Duodenal mucosa (tissue), 2 donors: ENCODE results near the gene DGUOK.
A peak's percentile ranks its signal among the peaks of the same experiment; 100 is the strongest.

Experiments used
- H3K27ac ChIP-seq: one replicate; pipeline ENCODE4 v1.7.0; 2013; ENCODE audit warnings: low read depth, low read length
- H3K27me3 ChIP-seq, 2 donors: one replicate each; pipeline ENCODE4 v1.7.0; 2013; ENCODE audit warnings: low read length in 2 of 2, control low read depth in 1 of 2; ENCODE audit not compliant: insufficient read depth in 2 of 2, control insufficient read depth in 1 of 2
- H3K36me3 ChIP-seq, 2 donors: one replicate each; pipeline ENCODE4 v1.7.0; 2013; ENCODE audit warnings: low read length in 2 of 2, control low read depth in 1 of 2; ENCODE audit not compliant: insufficient read depth in 2 of 2, control insufficient read depth in 1 of 2
- H3K4me1 ChIP-seq, 2 donors: one replicate each; pipeline ENCODE4 v1.7.0; 2013; ENCODE audit warnings: low read length in 2 of 2, control low read depth in 1 of 2; ENCODE audit not compliant: insufficient read depth in 2 of 2, control insufficient read depth in 1 of 2
- H3K4me3 ChIP-seq, 2 donors: one replicate each; pipeline ENCODE4 v1.7.0; 2013; ENCODE audit warnings: low read length in 2 of 2, low read depth in 1 of 2
- H3K9ac ChIP-seq, 2 donors: one replicate each; pipeline ENCODE4 v1.7.0; 2013; ENCODE audit warnings: low read length in 2 of 2, low read depth in 1 of 2
- H3K9me3 ChIP-seq, 2 donors: one replicate each; pipeline ENCODE4 v1.7.0; 2013; ENCODE audit warnings: low read length in 2 of 2, control low read depth in 1 of 2; ENCODE audit not compliant: control insufficient read depth in 1 of 2

Gene DGUOK

DNA sequence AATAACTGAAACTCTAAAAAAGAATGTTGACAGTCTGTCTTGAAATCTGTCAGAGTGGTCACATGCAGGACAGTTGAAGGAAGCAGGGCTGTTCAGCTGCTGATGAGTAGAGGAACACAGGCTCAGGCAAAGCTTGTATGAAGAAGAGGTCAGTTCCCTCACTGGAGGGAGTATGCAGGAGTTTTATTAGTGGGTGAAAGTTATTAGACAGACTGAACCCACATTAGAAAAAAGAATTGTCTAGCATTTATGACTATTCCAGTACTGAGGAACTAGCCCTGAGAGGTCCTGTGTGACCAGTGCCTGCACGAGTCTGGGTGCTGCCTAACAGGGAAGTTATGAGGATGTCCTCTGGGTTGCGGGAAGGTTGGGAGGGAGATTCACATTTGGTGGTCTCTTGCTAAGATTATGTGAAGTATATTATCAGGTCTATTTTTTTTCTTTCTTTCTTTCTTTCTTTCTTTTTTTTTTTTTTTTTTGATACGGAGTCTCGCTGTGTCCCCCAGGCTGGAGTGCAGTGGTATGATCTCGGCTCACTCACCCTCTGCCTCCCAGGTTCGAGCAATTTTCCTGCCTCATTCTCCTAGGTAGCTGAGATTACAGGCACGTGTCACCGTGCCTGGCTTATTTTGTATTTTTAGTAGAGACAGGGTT lies 67.6 kb downstream of the DGUOK start:
- Histone ChIP-seq H3K27ac (no peak overlapping the region), H3K9ac (no peak overlapping the region), H3K4me3 (no peak overlapping the region), H3K27me3 (no peaks in the 10 kb centered on the region), H3K9me3 (no peaks in the 10 kb centered on the region), H3K36me3 (peaks cover 9 to 10% of the 10 kb centered on the region in 2 donors), H3K4me1 (peaks cover 5 to 7% of the 10 kb centered on the region in 2 donors)

DNA sequence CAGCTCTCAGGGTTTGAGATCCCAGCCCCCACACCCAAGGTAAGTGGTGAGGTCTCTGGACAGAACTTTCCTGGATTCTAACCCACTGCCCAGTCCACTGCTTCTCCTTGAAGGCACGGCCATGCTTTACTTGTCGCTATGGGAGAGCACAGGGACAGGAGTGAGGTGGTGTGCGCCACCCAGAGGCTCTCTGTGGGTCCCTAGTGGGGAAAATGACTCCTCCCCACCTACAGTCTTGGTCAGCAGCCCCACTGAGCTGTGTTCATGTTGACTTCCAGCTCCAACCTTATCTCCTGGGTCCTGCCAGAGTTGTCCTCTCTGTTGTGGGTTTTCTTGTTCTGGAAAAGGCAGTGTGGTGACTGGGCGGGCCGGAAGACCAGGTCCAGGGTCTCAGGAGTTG lies 69.1 kb downstream of the DGUOK start:
- Histone ChIP-seq H3K4me1 (peaks cover 16 to 22% of the 10 kb centered on the region in 2 donors), H3K9me3 (no peaks in the 10 kb centered on the region), H3K4me3 (no peak overlapping the region), H3K27me3 (no peaks in the 10 kb centered on the region), H3K27ac (no peak overlapping the region), H3K36me3 (peaks cover 4% of the 10 kb centered on the region in 2 donors), H3K9ac (no peak overlapping the region)

DNA sequence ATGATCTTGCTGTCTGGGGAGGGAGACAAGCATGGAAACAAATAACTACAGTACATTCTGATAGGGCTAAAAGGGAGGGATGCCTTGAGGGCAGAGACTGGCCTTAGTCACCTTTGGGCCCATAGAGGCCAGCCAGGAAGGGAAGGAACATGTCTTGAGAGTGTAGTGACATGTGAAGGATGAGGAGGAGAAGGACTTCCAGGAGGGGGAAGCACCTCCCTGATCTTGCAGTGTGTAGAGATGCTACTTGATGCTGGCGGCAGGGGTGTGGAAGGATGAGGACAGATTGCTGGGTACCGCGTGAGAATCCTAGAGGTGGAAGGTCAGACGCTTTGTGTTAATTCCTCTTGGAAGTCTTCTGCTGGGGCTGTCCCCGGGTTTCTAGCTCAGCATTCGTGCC lies 71.1 kb downstream of the DGUOK start:
- peaks cover 4% of the 10 kb centered on the region in 2 donors for H3K36me3 ChIP-seq
- H3K9me3 ChIP-seq = no peaks in the 10 kb centered on the region
- no peak overlapping the region for H3K9ac ChIP-seq
- no peak overlapping the region for H3K27ac ChIP-seq
- no peak overlapping the region for H3K4me3 ChIP-seq
- H3K4me1 ChIP-seq = peaks cover 22 to 32% of the 10 kb centered on the region in 2 donors
- H3K27me3 ChIP-seq = no peaks in the 10 kb centered on the region

DNA sequence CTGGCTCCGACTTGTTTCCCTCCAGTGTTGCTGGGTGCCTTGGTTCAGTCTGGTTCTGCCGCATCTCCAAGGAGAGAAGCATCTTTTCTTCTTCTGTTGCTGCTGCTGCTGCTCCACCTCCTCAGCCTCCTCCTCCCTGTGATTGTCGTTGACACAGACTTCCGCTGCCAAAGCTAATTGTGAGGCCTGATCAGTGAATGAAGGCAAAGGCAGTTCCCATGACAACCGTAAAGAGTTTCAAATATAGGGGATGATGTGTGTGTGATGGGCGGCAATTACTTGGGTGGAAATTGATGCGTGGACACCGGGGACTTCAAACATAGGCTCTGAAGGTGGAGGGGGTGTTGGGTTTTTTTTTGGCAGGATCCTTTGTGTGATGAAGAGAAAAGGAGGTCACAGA lies 71.8 kb downstream of the DGUOK start:
- Histone ChIP-seq H3K9ac (no peak overlapping the region), H3K27me3 (no peaks in the 10 kb centered on the region), H3K4me1 (peaks cover 26 to 35% of the 10 kb centered on the region in 2 donors), H3K9me3 (no peaks in the 10 kb centered on the region), H3K36me3 (peaks cover 4% of the 10 kb centered on the region in 2 donors), H3K27ac (no peak overlapping the region), H3K4me3 (no peak overlapping the region)

DNA sequence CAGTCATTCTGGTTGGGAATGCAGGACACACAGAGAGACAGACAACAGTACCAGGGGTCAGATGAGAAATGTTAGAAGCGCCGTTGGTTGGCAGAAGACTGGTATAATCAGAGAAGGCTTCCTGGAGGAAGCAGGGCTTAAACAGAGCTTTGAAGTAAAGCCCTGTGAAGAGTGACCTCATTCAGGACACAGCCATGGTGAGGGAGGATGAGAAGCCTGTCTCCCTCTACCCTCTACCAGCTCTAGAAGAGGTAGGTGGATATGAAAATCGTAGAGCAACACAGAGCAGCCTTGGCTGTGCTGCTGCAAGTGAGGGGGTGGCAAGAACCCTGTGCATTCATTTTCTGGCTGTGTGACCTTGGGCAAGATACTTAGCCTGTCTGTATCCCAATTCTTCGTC lies 72.3 kb downstream of the DGUOK start:
- H3K4me3 ChIP-seq = no peak overlapping the region
- H3K9ac ChIP-seq = no peak overlapping the region
- no peaks in the 10 kb centered on the region for H3K9me3 ChIP-seq
- peaks cover 4% of the 10 kb centered on the region in 2 donors for H3K36me3 ChIP-seq
- H3K4me1 ChIP-seq = peaks cover 31 to 32% of the 10 kb centered on the region in 2 donors
- no peak overlapping the region for H3K27ac ChIP-seq
- H3K27me3 ChIP-seq = no peaks in the 10 kb centered on the region

DNA sequence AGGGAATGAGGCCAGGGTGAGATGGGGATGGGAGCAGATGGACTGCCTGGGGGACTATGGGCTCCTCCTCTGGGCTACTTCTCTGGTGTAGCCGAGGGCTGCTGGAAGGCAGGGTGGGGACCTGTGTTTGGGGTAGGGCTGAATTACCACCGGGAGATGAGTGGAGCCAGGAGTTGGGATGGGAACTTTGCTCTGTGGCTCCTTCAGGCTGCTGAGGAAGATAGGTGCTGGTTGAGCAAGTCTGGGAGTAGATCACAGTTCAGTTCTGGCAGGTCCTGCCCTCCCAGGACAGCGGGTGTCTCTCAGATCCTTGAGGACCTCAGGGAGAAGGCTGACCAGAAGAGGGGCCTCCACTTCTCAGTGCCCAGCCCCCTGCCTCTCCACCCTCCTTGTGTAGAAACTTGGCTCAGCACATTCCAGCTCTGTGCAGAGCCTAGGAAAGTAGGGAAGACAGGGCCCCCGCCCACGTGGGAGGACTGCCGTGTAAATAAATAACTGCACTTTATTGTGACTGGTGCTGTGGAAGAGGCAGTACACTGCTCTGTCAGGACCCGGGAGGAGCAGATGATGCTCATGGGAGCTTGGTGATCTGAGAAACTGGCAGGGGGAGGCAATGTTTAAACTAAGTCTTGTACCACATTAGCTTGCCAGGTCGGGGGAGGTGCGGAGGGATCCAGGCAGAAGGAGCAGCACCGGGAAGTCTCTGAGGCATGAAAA lies 73.4 kb downstream of the DGUOK start:
- Histone ChIP-seq H3K9ac (no peak overlapping the region), H3K27me3 (no peaks in the 10 kb centered on the region), H3K27ac (no peak overlapping the region), H3K36me3 (peaks cover 4 to 6% of the 10 kb centered on the region in 2 donors), H3K4me1 (peaks cover 31 to 35% of the 10 kb centered on the region in 2 donors), H3K4me3 (peak overlapping the region in 1 of 2 donors; percentile 28), H3K9me3 (no peaks in the 10 kb centered on the region)

DNA sequence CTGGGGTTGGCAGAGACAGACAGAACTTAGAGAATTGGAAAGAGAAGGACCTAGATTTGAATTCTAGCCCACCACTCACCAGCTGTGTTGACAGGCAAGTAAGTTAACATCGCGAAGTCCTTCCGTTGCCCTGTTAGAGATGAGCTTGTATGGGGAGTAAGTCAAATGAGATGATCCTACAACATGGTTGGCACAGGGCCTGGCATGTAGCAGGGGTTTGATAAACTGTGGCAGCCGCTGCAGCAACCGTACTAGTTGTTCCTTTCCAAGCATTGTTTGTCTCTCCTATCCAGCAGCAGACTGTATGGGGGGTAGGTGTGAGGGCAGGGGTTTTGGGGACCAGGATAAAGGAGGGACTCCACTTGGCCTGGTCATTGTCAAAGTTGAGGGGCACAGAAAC lies 74.0 kb downstream of the DGUOK start:
- Histone ChIP-seq H3K4me3 (no peak overlapping the region), H3K27ac (no peak overlapping the region), H3K9ac (no peak overlapping the region), H3K36me3 (peaks cover 7 to 9% of the 10 kb centered on the region in 2 donors), H3K9me3 (no peaks in the 10 kb centered on the region), H3K4me1 (peaks cover 31 to 35% of the 10 kb centered on the region in 2 donors), H3K27me3 (no peaks in the 10 kb centered on the region)

DNA sequence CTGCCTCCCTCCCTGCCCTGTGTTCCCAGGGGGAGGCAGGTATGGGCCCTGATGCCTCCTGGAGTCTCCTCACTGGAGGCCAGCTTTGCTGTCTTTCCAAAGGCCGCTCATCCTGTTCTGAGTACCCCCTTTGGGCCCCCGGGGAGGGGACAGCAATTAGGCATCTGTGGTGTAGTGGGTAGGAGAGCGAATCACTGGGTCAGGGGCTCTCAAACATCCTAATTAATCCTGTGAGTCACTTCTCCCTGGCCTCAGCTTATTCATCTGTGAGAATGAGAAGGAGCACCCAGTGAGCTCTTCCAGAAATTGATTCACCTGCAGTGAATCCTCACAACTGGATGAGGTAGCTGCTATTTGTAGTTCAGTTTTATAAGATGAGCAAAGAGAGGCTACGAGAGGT lies 74.4 kb downstream of the DGUOK start:
- Histone ChIP-seq H3K9me3 (no peaks in the 10 kb centered on the region), H3K4me3 (no peak overlapping the region), H3K36me3 (peaks cover 9 to 14% of the 10 kb centered on the region in 2 donors), H3K9ac (no peak overlapping the region), H3K27ac (no peak overlapping the region), H3K27me3 (no peaks in the 10 kb centered on the region), H3K4me1 (peaks cover 31 to 36% of the 10 kb centered on the region in 2 donors)

DNA sequence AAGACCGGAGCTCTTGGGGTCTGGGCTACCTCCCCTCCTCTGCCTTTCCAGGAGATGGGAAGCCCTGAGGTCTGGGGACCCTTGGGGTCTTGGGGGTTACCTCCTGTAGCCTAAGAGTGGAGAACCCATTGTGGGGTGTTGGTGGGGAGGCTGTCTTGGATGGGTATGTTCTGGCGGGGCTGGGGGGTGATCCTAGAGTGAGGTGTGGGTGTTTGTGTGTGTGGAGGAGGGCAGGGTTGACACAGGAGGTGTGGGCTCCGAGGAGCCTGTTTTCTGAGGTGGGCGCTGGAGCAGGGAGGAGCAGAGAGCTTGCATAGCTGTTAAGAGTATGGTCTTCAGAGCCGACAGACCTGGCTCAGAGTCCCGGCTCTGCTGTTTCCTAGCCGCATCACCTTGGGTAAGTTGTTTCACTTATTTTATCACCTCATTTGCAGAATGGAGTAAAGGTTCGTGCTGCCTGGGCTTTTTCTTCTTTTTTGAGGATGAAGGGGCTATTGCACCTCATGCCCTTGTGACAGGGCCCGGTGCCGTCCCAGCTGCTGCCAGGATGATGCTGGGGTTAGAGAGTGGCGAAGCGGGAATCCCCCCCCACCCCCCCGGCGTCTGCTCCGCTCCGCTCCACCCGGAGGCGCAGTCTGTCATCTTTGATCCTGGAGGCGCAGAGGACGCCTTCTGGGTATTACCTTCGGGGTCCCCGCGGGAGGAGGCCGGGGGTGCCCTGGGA lies 75.3 kb downstream of the DGUOK start:
- peak overlapping the region in 1 of 2 donors; percentile 53 for H3K4me3 ChIP-seq
- H3K9ac ChIP-seq = no peak overlapping the region
- peaks cover 31 to 44% of the 10 kb centered on the region in 2 donors for H3K4me1 ChIP-seq
- H3K36me3 ChIP-seq = peaks cover 9 to 17% of the 10 kb centered on the region in 2 donors
- no peak overlapping the region for H3K27ac ChIP-seq
- H3K9me3 ChIP-seq = no peaks in the 10 kb centered on the region
- no peaks in the 10 kb centered on the region for H3K27me3 ChIP-seq
